ENCODE data around the gene NDUFV3. TPM values are rescaled to one million over a fixed set of nuclear protein-coding genes. Genes with fewer than 3 reads are reported as not detected.

Gene NDUFV3
- total RNA-seq, 1 donor from 2014 or later: 32.0 TPM

Other genes with a start within 250 kb of the NDUFV3 start
- 10.4 and 12.6 TPM in 2 replicates for gene PDE9A, start 239.7 kb upstream of the NDUFV3 start, total RNA-seq
- gene WDR4, start 13.8 kb upstream of the NDUFV3 start, total RNA-seq: 44.9 and 49.7 TPM in 2 replicates
- gene ERVH48-1, start 32.3 kb downstream of the NDUFV3 start, total RNA-seq: 0.39 TPM in 2 replicates
- gene PKNOX1, start 81.3 kb downstream of the NDUFV3 start, total RNA-seq: 31.3 and 32.2 TPM in 2 replicates
- gene CBS, start 182.5 kb downstream of the NDUFV3 start, total RNA-seq: 20.8 and 22.0 TPM in 2 replicates
- gene U2AF1, start 214.3 kb downstream of the NDUFV3 start, total RNA-seq: 6.1 and 7.5 TPM in 2 replicates